ENCODE measurements around the gene RPS25.
"Not testable (repeated sequence)": the region's sequence is repeated elsewhere in the genome, so short reads cannot be mapped to it uniquely, and the experiment has no call there.

The RPS25 gene

GRCh38 chr11:119039471-119039870 is 21.3 kb upstream of the RPS25 start:
- DNase-seq (ENCODE audit: low read depth), result not testable (repeated sequence)

- no peak for DNase-seq (ENCODE audit: low read depth)
These were observed 20.7 kb upstream of the RPS25 start for GRCh38 chr11:119038884-119039283.

- DNase-seq (ENCODE audit: low read depth), result no peak
These were observed 16.7 kb upstream of the RPS25 start for GRCh38 chr11:119034813-119035212.

- DNase-seq (ENCODE audit: low read depth), result not testable (repeated sequence)
These were observed 15.3 kb upstream of the RPS25 start for GRCh38 chr11:119033421-119033820.

- no peak for DNase-seq (ENCODE audit: low read depth)
These were observed 13.8 kb upstream of the RPS25 start for GRCh38 chr11:119031912-119032280.

GRCh38 chr11:119030329-119031047 is 12.3 kb upstream of the RPS25 start, which contains the start of gene SLC37A4:
TSS of gene SLC37A4 (minus strand) at chr11:119030877.
- DNase-seq (ENCODE audit: low read depth), result peak; percentile 99

- DNase-seq (ENCODE audit: low read depth), result no peak
These were observed 11.8 kb upstream of the RPS25 start for GRCh38 chr11:119030029-119030328.

- DNase-seq (ENCODE audit: low read depth), result no peak
These were observed 11.3 kb upstream of the RPS25 start for GRCh38 chr11:119029340-119030028.

GRCh38 chr11:119029069-119029339 is 10.9 kb upstream of the RPS25 start:
- DNase-seq (ENCODE audit: low read depth), result no peak

- no peak for DNase-seq (ENCODE audit: low read depth)
These were observed 10.4 kb upstream of the RPS25 start for GRCh38 chr11:119028346-119029068.

- no peak for DNase-seq (ENCODE audit: low read depth)
These were observed 9.6 kb upstream of the RPS25 start for GRCh38 chr11:119027561-119028345.

- DNase-seq (ENCODE audit: low read depth), result no peak
These were observed 8.8 kb upstream of the RPS25 start for GRCh38 chr11:119026970-119027369.

- no peak for DNase-seq (ENCODE audit: low read depth)
These were observed 8.0 kb upstream of the RPS25 start for GRCh38 chr11:119025978-119026766.

- DNase-seq (ENCODE audit: low read depth), result no peak
These were observed 7.4 kb upstream of the RPS25 start for GRCh38 chr11:119025541-119025940.

GRCh38 chr11:119025099-119025473 is 6.9 kb upstream of the RPS25 start:
- no peak for DNase-seq (ENCODE audit: low read depth)

- DNase-seq (ENCODE audit: low read depth), result no peak
These were observed 6.4 kb upstream of the RPS25 start for GRCh38 chr11:119024430-119025098.

GRCh38 chr11:119023741-119024140 is 5.6 kb upstream of the RPS25 start:
- no peak for DNase-seq (ENCODE audit: low read depth)

GRCh38 chr11:119021631-119022030 is 3.5 kb upstream of the RPS25 start:
- DNase-seq (ENCODE audit: low read depth), result no peak

- no peak for DNase-seq (ENCODE audit: low read depth)
These were observed 1.9 kb upstream of the RPS25 start for GRCh38 chr11:119019996-119020395.

- DNase-seq (ENCODE audit: low read depth), result not testable (repeated sequence)
These were observed 766 bp downstream of the RPS25 start for GRCh38 chr11:119017377-119017776.

Measured in activated T-helper 1 cell treated with Interleukin-2 at 50 U/mL for 16 hours (primary cell).